NCI-H524 treated with DMSO at 0.1 percent for 48 hours (cell line): ENCODE data around the gene MAD1L1.

ENCODE experiments used
- DNase-seq: peaks from one replicate; lab custom pipeline; 2025; lab: John Stamatoyannopoulos, UW

The MAD1L1 gene

DNA sequence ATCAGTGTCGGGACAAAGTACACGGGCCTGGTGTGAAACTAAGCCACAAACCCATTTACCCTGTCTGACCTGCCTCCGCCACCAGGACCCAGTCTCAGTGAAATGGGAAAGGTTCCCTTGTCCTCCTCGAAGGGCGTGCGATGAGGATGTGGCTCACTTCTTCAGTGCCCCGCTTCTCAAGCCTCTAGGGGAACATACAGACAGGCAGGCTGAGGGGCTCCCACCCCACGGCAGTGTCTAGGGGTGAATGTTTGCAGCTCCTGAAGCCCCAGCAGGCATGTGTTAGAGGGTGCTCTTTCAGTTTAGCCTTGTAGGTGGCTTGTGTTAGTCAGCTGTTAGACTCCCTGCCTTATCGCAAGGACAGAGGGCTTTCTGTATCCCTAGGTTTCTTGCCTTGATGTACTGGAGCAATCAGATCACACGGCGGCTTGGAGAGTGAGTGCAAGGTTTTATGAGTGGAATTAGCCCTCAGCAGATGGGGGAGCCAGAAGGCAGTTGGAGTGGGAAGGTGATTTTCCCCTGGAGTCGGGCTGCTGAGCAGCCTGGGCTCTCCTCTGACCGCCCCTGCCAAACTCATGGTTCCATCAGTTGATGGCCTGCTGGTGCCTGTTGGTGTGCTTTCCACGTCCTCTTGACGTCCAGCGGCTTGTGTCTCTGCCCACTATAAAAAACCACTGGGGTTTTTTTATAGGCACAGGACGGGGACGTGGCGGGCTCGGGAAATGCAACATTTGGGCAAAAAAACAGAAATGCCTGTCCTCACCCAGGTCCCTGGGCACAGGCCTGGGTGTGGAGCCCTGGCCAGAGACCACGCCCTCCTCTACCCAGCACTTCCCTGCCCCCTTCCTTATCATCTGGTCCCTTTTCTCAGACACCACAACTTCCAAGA, 10.0 kb upstream of the MAD1L1 start:
- peak; percentile 41 for DNase-seq

DNA sequence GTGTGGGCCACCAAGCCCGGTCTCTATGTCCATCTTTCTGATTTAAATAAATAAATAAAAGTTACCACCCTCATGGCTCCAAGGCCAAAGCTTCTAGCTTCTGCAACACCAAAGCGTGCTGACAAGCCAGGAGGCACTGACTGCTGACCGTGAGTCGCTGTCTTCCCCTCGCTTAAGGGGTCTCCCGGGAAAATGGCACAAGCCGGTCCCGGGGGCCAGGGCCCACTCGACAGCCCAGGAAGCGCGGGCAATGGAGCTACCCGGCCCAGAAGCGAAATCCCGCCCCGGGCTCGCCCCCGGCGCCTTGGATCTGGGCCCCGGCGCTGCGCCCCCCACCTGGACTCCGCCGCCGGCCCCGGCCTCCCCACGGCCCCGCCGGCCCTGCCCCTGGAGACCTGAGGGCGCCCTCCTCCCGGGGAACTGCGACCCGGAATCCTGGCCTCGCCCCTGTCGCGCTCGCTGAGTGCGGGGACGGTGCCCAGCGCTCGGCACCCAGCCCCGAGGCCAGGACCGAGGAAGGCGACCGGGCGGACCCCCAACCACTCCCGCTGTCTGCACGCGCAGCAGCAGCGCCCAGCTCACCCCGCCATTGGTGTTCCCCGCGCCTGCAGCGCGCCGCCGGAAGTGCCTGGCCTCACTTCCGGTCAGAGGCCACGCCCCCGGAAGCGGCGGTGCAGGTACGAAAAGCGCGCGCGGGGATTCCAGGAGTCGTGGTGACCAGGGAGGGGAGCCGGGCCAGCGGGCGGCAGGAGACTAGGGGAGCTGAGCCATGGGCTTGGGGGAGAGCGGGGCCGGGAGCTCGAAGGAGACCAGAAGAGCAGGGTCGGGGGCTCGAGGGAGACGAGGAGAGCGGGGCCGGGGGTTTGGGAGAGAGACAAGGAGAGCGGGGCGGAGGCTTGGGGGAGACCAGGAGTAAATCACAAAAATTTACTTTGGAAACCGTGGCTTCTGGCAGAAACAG, 9.1 kb upstream of the MAD1L1 start, which contains the start of the genes MRM2 and NUDT1:
Gene MRM2 (minus strand): TSS at position 626 of the 961 bp plus-strand sequence. CDS start 36 bp downstream, at position 590.
Gene NUDT1 (plus strand): TSS at position 647 of the 961 bp plus-strand sequence. CDS start 2,349 bp downstream, outside the sequence.
- no peak for DNase-seq

DNA sequence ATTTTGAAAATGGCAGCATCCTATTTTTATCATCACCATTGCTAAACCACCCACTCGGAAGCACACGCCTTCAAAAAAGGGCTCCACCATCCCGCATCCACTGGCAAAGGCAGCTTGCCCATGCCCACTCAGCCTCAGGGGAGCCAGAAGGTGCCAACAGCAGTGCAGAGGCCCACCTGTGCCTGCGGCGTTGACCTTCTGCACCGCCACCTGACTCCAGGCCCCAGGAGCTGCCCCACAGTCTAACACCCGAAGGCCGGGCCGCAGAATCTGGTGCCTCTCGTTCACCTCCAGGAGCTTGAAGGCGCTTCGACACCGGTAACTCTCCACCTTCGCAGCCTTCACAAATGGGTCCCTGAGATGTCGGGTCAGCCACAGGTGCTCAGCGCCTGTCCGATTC, 6.5 kb upstream of the MAD1L1 start:
- DNase-seq: no peak

DNA sequence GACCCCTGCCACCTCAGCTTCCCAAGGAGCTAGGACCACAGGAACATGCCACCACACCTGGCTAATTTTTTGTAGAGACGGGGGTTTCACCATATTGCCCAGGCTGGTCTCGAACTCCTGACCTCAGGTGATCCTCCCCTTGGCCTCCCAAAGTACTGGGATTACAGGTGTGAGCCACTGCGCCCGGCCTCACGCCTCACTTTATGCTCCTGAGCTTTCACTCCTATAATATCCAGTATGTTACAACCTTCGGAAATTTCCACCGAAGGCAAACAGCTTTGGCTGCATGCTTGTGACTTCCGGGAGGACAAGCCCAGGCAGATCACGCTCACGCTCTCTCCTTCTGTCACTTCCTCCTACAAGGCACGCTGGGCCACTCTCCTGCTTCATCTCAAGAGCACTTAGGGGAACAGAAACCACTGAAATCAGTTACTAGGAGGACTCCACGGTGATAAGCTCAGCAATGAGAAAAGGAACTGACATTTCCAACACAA, 4.4 kb upstream of the MAD1L1 start:
- DNase-seq: no peak

DNA sequence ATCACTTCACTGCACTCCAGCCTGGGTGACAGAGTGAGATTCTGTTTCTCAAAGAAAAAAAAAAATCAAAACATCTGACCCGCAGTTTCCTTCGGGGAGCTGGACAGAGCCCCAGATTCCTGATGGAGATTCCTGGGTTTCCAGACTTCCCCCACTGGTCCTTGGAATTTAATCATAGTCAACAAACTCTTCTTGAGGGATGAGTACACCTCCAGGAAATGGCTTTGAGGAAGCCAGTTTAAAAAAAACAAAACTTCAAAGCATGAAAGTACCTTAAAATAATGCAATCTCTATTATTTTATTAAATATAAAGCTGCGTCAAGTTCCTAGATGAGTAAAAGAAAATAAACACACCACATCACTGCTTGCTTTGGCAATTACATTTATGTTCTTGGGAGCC, 1.2 kb upstream of the MAD1L1 start:
- no peak for DNase-seq

DNA sequence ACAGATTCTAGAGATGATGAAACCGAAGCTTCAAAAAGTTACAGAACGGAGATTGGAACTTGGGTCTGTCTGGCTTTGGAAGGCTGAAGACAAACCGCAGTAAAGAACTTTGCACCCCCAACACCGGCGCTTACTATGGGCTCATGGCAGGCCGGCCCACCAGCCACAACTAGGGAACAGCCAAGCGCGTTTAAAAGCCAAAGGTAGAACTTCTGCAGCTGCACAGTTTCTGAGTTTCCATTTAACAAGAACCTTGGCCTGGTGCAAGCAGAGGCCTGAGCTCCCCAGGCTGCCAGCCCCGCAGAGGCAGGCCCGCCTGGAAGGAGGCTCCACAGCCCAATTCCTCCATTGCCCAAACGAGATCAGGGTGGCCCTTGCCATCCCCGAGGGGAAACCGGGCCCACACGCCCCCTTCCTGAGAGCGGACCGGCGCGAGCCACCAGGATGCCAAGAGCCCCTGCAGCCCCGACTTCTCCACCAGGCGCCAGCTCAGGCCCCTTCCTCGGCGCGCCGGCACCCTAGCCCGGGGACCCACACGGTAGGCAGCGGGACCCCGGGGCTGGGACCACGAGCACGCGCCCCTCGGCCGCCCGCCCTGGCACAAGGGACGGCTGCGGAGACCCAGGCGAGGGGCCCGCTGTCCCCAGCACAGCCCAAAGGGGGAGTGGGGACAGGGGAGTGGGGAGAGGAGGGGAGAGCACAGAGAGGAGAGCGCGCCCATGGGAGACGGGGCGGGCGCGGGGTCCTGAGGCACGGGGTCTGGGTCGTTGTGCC, 566 bp downstream of the MAD1L1 start:
- DNase-seq: no peak

DNA sequence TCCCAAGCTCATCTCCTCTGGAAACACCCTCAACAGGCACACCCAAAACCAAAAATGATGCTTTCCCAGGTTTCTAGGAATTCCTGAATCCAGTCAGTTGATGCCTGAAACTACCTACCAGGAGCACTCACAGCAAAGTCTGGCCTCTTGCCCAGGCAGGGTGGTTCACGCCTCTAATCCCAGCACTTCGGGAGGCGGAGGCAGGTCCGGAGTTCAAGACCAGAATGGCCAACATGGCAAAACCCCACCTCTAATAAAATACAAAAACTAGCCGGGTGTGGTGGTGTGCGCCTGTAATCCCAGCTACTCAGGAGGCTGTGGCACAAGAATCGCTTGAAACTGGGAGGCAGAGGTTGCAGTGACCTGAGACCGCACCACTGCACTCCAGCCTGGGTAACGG, 1.9 kb downstream of the MAD1L1 start:
- DNase-seq: no peak

DNA sequence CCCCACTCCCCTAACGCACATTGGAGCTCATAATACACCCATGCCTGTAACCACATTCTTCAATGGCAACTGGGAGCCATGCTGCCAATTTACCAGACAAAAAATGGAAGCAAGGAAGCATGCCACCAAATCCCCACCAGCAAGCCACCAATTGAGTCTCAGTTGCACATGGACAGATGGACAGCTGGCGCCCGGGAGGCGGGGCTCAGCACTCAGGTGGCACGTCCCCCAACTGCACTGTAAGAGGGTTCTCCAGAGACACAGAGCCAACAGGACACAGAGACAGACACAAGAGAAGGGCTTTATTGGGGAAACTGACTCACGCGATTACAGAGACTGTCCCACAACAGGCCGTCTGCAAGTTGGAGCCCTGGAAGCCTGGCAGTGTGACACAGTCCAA, 2.5 kb downstream of the MAD1L1 start:
- no peak for DNase-seq

DNA sequence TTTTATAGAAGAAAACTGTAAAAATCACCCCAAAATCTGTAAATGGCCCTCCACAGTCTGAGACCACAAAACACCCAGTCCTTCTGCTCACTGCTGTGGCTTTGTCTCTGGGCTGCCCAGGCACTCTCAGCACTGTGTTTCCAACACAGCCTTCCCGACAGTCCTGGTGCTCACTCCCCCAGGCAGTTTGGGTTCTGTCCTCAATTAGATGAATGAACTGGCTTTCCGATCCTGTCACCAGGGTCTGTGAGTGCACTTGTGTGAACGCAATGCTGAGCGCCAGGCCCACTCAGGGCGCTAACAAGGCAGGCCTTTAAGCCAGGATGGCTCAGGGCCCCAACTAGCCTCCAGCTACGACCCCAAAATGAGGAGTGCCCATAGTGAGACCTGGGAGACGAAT, 3.3 kb downstream of the MAD1L1 start:
- DNase-seq: no peak

DNA sequence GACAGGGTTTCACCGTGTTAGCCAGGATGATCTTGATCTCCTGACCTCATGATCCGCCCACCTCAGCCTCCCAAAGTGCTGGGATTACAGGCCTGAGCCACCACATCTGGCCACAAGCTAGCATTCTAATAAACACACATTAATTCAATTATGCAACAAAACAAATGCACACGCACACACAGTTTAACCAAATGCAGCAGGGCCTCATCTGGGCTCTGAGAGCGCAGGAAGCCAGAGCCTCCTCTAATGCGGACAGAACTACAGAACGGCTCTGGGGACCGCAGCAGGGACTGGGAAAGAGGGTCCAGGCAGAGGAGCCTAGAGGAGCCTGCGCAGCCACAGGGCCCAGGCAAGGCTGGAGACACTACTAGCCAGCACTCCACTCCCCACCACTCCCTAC, 3.8 kb downstream of the MAD1L1 start:
- DNase-seq: no peak

DNA sequence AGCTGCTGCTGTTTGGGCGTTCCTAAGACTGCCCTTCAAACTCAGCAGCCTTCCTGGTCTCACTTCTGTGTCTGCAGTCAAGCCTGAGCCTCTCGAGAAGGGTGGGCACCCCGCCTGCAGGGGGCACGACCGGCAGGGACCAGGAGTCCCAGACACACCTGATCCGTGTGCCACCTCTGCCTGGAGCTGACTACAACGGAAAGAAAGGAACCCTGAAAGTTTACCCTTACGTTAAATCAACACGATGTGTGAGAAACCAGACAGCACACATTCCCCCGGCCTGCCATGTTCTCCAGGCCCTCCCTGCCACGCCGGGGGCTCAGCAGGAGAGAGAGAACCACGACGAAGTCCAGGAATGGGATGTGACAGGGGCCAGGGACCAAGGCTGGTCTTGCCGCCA, 5.0 kb downstream of the MAD1L1 start:
- DNase-seq: no peak

DNA sequence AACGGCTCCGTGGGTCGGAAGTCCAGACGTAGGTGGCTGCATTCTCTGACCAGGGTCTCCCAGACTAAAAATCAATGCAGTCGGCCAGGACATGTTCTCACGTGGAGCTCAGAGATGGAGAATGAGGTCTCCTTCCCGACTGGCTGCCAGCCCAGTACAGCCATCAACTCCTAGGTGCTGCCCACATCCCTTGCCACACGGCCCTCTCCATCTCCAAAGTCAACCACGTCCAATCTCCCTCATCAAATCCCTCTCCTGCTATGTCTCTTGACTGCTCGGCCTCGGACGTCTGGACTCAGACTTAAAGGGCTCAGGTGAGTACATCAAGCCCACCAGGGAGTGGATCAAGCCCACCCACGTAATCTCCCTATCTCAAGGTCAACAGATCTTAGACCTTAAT, 6.9 kb downstream of the MAD1L1 start:
- DNase-seq: no peak

DNA sequence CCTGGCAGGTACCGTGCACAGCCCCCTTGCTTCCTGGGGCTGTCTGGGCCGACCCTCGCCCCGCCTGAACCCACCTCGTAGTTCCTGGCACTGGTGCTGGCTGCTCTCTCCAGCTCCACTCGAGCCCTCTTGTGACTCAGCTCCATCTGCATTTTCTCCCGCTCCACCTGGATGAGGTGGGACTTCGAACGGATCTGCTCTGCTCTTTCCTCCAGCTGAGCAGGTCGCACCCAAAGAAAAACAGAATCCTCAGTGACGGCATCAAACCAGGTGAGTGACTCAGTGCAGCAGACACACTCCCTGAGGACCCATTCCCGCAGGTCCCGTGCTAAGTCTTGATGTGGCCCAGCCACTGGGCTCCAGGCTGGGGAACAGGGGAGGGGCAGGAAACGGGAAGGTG, 7.4 kb downstream of the MAD1L1 start:
- DNase-seq: no peak

DNA sequence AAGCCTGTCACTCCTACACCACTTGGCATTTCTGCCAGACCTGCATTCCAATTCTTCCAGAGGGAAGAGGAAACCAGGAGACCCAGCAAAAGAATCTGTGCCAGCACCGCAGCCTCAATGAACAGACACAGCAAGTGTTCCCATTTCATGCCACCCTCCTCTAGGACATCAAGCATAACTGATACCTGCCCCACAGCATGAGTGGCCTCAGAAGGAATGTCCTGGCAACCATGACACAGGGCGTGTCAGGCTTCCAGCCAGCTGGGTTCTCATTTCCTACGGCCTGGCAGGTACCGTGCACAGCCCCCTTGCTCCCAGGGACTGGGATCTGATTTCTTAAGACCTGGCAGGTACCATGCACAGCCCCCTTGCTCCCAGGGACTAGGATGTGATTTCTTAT, 7.8 kb downstream of the MAD1L1 start:
- DNase-seq: no peak

DNA sequence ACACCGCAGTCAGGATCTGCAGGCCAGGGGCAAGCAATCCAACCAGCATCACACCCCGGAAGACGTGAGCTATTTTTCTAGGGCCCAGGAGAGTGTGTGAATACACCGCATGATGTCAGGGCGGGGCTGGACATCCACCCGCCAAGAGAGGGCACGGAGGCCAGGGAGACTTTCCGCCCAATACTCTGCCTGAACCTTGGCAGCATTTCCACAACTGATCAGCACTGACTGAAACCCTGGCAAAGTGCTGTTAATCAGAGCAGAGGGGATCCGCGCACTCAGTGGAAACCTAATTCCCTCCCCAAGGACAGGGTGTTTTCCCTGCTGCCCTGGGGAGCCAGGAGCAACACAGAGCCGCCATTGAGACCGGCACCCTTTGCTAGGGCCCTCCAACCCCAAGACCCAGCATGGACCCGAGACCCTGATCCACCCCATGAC, 8.2 kb downstream of the MAD1L1 start:
- no peak for DNase-seq

DNA sequence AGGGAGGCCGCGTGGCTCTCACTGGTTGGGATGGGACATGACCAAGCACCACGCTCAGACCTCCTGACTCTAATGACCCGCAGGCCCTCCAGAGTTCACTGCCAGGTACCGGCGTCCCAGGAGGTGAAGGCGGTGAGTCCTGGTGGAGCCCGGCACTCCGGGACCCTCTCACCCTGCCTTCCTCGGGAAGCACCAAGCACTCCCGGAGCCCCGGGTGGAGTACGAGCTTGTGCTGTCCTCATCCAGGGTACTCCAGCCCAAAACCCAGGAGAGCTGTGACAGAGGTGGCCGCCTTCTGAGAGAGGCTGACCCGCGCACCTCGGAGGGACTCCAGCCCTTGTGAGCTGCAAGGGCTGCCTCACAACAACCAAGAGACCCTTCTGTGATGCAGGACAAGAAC, 9.4 kb downstream of the MAD1L1 start:
- DNase-seq: no peak

DNA sequence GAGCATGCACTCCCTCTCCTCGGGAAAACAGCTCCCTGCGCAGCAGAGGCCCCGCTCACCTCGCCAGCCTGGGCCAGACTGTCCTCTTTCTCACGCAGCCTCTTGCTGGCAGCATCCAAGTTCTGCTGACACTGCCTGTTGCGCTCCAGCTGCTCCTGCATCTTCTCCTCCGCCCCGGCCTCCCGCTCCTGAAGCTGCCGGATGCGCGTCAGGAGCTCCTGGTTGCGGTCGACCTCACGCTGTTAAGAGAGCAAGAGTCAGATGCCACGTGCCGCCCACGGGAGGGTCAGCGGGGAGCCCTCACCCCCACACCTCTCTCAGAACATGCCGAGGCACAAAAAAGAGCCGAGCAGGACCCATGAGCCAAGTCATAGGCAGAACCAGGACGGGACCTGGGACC, 10.2 kb downstream of the MAD1L1 start:
- no peak for DNase-seq

DNA sequence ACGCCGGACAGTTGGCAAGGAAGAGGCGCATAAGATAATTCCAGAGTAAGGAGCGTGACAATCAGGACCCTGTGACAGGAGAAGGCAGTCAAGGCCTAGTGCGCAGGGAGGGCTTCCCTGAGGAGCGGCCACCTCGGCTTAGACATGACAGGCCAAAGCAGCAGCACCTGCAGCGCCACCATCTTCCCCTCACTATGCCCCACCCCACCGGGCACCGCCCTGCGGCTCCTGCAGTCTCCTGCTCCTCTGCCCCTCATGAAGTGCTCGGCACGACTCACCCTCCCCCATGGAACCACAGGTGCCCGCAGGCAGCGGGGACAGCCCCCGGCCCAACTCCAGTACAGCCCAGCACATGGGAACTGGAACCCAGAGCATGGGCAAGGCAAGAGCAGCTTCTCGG, 11.8 kb downstream of the MAD1L1 start:
- no peak for DNase-seq

DNA sequence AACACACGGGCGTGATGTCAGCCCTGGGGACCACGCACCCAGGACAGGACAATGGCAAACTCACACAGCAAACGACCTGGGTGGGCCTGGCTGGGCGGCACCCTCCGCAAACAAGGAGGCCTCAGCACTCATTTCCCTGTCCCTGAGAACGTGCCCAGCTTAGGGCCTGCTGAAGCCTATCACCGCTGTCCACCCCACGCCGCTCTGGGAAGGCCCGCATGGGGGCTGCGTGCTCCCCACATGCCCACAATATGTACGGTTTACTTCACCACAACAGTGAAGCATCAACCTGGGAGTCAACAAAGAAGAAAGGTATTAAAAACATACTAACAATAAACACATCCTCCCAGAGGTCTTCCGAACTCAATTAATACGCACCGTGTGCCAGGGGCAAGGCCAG, 12.2 kb downstream of the MAD1L1 start:
- no peak for DNase-seq

DNA sequence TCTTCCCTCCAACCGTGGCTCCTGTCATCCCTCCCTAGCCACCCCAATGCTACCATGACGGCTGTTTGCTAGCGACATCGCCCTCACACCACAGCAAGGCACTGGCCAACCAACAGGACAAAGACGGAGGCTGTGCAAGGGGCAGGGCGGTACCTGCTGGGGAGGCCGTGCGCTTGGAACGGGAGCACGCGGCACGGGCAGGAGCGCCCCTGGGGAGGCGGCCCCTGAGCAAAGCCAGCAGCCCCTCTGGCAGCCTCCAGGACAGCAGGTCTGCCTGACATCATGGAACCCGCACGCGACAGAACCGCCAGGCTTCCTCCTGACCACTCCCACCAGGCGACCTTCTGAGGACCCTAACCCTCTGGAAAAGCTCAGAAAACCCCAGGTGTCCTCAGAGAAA, 12.7 kb downstream of the MAD1L1 start:
- DNase-seq: no peak

DNA sequence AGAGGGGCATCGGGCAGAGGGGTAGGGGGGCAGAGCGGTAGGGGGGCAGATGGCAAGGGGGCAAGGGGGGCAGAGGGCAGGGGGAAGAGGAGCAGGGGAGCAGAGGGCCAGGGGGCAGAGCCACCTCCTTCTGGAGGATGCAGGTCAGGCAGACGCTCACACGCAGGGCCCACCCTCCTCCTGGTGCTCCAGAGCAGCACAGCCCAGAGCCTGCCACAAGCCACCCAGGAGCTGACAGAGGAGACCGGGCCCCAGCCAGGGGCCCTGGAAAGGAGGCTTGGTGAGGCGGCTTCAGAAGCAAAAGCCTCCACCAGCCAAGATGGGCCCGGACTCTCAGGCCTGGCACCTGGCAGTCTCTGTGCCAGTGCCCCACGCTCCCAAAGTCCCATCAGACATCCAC, 13.1 kb downstream of the MAD1L1 start:
- DNase-seq: no peak

DNA sequence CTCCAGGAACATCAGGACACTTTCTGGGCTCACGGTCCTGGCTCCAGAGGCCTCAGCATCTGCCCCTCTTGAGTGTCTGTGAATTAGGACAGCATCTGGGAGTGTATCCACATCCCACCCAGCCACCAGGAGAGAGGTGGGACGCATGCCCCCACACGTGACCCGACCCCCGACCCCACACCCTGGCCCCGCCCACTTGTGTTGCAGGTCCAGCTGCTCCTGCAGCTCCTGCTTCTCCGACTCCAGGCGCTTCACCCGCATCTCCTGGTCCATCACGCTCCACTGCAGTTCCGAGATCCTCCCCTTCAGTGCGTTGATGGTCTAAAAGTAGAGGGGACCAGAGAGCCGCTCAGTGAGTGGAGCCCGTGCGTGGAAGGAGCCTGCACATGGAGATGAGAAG, 13.6 kb downstream of the MAD1L1 start:
- no peak for DNase-seq
